MM.1S (cell line): Measurements from ENCODE around the gene HSF2.
"Not testable (repeated sequence)": the region's sequence is repeated elsewhere in the genome, so short reads cannot be mapped to it uniquely, and the experiment has no call there.

ENCODE experiments used
- DNase-seq: peaks from one replicate; pipeline ENCODE4 v3.0.0-alpha.2; 2015
- H2AFZ ChIP-seq: fragments of 300-600 bp; sonication (generic); 2 replicates; pipeline ENCODE4 v1.6.0; 2016; ENCODE audit warnings: antibody characterized with exemption, low read length
- H3F3A ChIP-seq: fragments of 300-600 bp; sonication (generic); 2 replicates; pipeline ENCODE4 v1.6.1; 2016; ENCODE audit warnings: mild to moderate bottlenecking, antibody characterized with exemption, low read length, moderate library complexity, mixed read lengths; ENCODE audit not compliant: insufficient read depth
- H3K27ac ChIP-seq: fragments of 300-600 bp; sonication (generic); 2 replicates; pipeline ENCODE4 v1.5.1; 2016; ENCODE audit warnings: mild to moderate bottlenecking, low read length
- H3K27me3 ChIP-seq: fragments of 300-600 bp; sonication (generic); replicated peaks from 2 replicates; pipeline ENCODE4 v1.6.0; 2016; ENCODE audit warnings: low read length; ENCODE audit not compliant: insufficient read depth
- H3K36me3 ChIP-seq: fragments of 300-600 bp; sonication (generic); replicated peaks from 2 replicates; pipeline ENCODE4 v1.6.1; 2016; ENCODE audit warnings: mild to moderate bottlenecking, low read length, mixed read lengths; ENCODE audit not compliant: insufficient read depth
- H3K4me1 ChIP-seq: fragments of 300-600 bp; sonication (generic); 2 replicates; pipeline ENCODE4 v1.6.1; 2016; ENCODE audit warnings: low read length, mixed read lengths
- H3K4me2 ChIP-seq: fragments of 300-600 bp; sonication (generic); 2 replicates; pipeline ENCODE4 v1.6.0; 2016; ENCODE audit warnings: low read depth, low read length
- H3K4me3 ChIP-seq: fragments of 300-600 bp; sonication (generic); 2 replicates; pipeline ENCODE4 v1.5.1; 2016; ENCODE audit warnings: low read length, mixed read lengths
- H3K79me2 ChIP-seq: fragments of 300-600 bp; sonication (generic); 2 replicates; pipeline ENCODE4 v1.6.1; 2016; ENCODE audit warnings: mixed run types, low read length, mixed read lengths
- H3K9ac ChIP-seq: fragments of 300-600 bp; sonication (generic); 2 replicates; pipeline ENCODE4 v1.6.1; 2016; ENCODE audit warnings: low read length, mixed read lengths
- H3K9me2 ChIP-seq: fragments of 300-600 bp; sonication (generic); replicated peaks from 2 replicates; pipeline ENCODE4 v1.6.1; 2016; ENCODE audit warnings: mild to moderate bottlenecking, low read length, mixed read lengths; ENCODE audit not compliant: insufficient read depth
- H3K9me3 ChIP-seq: fragments of 300-600 bp; sonication (generic); replicated peaks from 2 replicates; pipeline ENCODE4 v1.6.1; 2016; ENCODE audit warnings: mild to moderate bottlenecking, low read length, mixed read lengths; ENCODE audit not compliant: insufficient read depth
- H4K20me1 ChIP-seq: fragments of 300-600 bp; sonication (generic); 2 replicates; pipeline ENCODE4 v1.6.1; 2016; ENCODE audit warnings: mild to moderate bottlenecking, low read length, moderate library complexity, mixed read lengths; ENCODE audit not compliant: insufficient read depth
- EZH2 ChIP-seq: fragments of 300-600 bp; sonication (generic); optimal IDR thresholded peaks from 2 replicates; pipeline ENCODE3; 2017; ENCODE audit warnings: low read depth, mild to moderate bottlenecking, antibody characterized with exemption, low read length, mixed read lengths
- EZH2phosphoT487 ChIP-seq: fragments of 300-600 bp; sonication (generic); IDR thresholded peaks from 2 replicates; pipeline ENCODE4 v1.6.1; 2018; ENCODE audit warnings: antibody characterized with exemption, low read length
- TF ChIP-seq, protein P1 (sequence below): fragments of 300-600 bp; sonication (generic); IDR thresholded peaks from 2 replicates; pipeline ENCODE4 v1.5.1; 2016; ENCODE audit warnings: antibody characterized with exemption, low read length, mixed read lengths

Gene HSF2

DNA sequence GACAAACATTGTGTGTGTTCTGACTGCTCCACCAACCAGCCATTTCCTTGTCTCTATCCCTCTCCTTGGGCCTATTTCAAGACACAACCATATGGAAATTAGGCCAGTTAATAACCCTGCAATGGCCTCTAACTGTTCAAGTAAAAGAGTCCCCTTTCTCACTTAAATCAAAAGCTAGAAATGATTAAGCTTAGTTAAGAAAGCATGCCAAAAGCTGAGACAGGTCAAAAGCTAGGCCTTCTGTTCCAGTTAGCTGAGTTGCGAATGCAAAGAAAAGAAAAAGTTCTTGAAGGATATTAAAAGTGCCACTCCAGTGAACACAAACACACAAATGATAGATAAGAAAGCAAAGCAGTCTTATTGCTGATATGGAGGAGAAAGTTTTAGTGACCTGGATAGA, 49.6 kb downstream of the HSF2 start:
- no peaks in the 10 kb centered on the region for H3K9me3 ChIP-seq
- no peak overlapping the region for H3K4me2 ChIP-seq
- H3K79me2 ChIP-seq = no peaks in the 10 kb centered on the region
- no peak for DNase-seq
- H4K20me1 ChIP-seq = no peaks in the 10 kb centered on the region
- no peaks in the 10 kb centered on the region for H3K4me1 ChIP-seq
- no peaks in the 10 kb centered on the region for H3K27me3 ChIP-seq
- peaks cover 4% of the 10 kb centered on the region; the same call in 1 of the 2 replicates for H3K36me3 ChIP-seq
- no peaks in the 10 kb centered on the region for H3K9me2 ChIP-seq
- no peak overlapping the region for H3K9ac ChIP-seq
- no peaks in the 10 kb centered on the region for H3F3A ChIP-seq
- no peak overlapping the region for H3K4me3 ChIP-seq
- no peak overlapping the region for H2AFZ ChIP-seq
- no peak overlapping the region for H3K27ac ChIP-seq
- no peak for TF ChIP-seq EZH2
- TF ChIP-seq, protein P1, sequence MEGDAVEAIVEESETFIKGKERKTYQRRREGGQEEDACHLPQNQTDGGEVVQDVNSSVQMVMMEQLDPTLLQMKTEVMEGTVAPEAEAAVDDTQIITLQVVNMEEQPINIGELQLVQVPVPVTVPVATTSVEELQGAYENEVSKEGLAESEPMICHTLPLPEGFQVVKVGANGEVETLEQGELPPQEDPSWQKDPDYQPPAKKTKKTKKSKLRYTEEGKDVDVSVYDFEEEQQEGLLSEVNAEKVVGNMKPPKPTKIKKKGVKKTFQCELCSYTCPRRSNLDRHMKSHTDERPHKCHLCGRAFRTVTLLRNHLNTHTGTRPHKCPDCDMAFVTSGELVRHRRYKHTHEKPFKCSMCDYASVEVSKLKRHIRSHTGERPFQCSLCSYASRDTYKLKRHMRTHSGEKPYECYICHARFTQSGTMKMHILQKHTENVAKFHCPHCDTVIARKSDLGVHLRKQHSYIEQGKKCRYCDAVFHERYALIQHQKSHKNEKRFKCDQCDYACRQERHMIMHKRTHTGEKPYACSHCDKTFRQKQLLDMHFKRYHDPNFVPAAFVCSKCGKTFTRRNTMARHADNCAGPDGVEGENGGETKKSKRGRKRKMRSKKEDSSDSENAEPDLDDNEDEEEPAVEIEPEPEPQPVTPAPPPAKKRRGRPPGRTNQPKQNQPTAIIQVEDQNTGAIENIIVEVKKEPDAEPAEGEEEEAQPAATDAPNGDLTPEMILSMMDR = no peak

DNA sequence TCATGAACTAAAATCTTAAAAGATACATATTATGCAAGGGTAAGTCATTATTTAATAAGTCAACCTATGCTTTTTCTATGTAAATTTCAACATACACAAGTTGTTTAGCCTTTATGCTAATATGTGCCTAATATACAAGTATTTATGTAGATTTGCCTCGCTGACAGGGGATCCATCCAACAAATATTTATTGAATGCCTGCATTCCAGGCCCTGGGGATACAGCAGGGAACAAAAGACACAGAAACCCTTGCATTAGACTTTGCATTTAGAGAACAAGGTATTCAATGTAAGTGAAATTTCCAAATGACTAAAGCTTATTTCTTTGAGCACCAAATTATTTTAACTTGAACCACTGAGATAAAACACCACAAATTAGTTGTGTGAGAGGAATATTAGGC, 53.1 kb downstream of the HSF2 start:
- H3K9me2 ChIP-seq = no peaks in the 10 kb centered on the region
- H3K4me3 ChIP-seq = no peak overlapping the region
- H4K20me1 ChIP-seq = peaks cover 3% of the 10 kb centered on the region; the same call in 1 of the 2 replicates
- no peak overlapping the region for H3K4me2 ChIP-seq
- H3K79me2 ChIP-seq = no peaks in the 10 kb centered on the region
- H3K27me3 ChIP-seq = no peaks in the 10 kb centered on the region
- no peak overlapping the region for H3K27ac ChIP-seq
- no peaks in the 10 kb centered on the region; the same call in 1 of the 2 replicates for H3K36me3 ChIP-seq
- DNase-seq = no peak
- H3F3A ChIP-seq = no peaks in the 10 kb centered on the region
- no peak for TF ChIP-seq EZH2phosphoT487
- TF ChIP-seq, protein P1 = no peak
- TF ChIP-seq EZH2 = no peak
- H3K9ac ChIP-seq = no peak overlapping the region
- no peaks in the 10 kb centered on the region for H3K9me3 ChIP-seq
- no peaks in the 10 kb centered on the region for H3K4me1 ChIP-seq
- H2AFZ ChIP-seq = no peak overlapping the region

DNA sequence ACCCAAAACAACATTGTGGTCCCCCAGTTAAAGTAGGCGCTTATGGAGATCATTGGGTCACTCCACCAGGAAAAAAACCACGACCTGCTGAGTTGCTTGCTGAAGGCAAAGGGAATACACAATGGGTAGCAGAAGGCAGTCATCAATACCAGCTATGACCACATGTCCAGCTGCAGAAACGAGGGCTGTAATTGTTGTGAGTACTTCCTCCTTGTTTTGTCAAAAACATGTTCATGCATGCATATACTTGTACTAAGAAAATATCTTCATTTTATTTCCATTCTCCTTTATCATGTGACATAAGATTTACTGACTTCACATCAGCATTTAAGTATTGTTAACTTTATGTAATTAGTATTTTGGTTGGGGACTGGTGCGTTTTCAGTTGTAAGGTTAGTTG, 55.2 kb downstream of the HSF2 start:
- peaks cover 3% of the 10 kb centered on the region; the same call in 1 of the 2 replicates for H4K20me1 ChIP-seq
- H3K4me1 ChIP-seq = no peaks in the 10 kb centered on the region
- no peaks in the 10 kb centered on the region for H3K27me3 ChIP-seq
- no peak overlapping the region for H3K4me2 ChIP-seq
- H3K9me2 ChIP-seq = no peaks in the 10 kb centered on the region
- H3K36me3 ChIP-seq = no peaks in the 10 kb centered on the region; the same call in 1 of the 2 replicates
- no peak overlapping the region for H3K27ac ChIP-seq
- no peaks in the 10 kb centered on the region for H3K9me3 ChIP-seq
- no peak overlapping the region for H3K4me3 ChIP-seq
- H3K9ac ChIP-seq = no peak overlapping the region
- TF ChIP-seq, protein P1 = no peak
- no peak for TF ChIP-seq EZH2
- TF ChIP-seq EZH2phosphoT487 = no peak
- no peaks in the 10 kb centered on the region for H3F3A ChIP-seq
- H3K79me2 ChIP-seq = peaks cover 16% of the 10 kb centered on the region
- no peak for DNase-seq
- H2AFZ ChIP-seq = no peak overlapping the region

DNA sequence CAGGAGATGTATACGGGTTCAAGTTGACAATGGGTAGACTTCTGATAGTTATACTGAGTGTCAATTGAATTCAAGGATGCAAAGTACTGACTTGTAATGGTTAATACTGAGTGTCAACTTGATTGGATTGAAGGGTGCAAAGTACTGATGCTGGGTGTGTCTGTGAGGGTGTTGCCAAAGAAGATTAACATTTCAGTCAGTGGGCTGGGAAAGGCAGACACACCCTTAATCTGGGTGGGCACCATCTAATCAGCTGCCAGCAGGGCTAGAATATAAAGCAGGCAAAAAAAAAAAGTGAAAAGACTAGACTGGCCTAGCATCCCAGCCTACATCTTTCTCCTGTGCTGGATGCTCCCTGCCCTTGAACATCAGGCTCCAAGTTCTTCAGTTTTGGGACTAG, 55.7 kb downstream of the HSF2 start:
- not testable (repeated sequence) for DNase-seq, H3K9ac ChIP-seq, H3K27ac ChIP-seq, H3K36me3 ChIP-seq, H3K27me3 ChIP-seq, H2AFZ ChIP-seq, H3K9me3 ChIP-seq, H4K20me1 ChIP-seq, H3K4me2 ChIP-seq, H3F3A ChIP-seq, H3K4me3 ChIP-seq, H3K4me1 ChIP-seq, H3K9me2 ChIP-seq
- H3K79me2 ChIP-seq = peaks cover 21% of the 10 kb centered on the region
